HK-2 (cell line): Measurements from ENCODE around the gene NUBP2.

Experiments
- DNase-seq: peaks from one replicate; pipeline ENCODE4 v3.0.0-alpha.2; 2018; ENCODE audit not compliant: unreplicated experiment

NUBP2 gene

GRCh38 chr16:1828645-1829410, 46.1 kb downstream of the NUBP2 start:
- no peak for DNase-seq

GRCh38 chr16:1830213-1830612, 47.5 kb downstream of the NUBP2 start:
- no peak for DNase-seq

- no peak for DNase-seq
These were observed 48.7 kb downstream of the NUBP2 start for GRCh38 chr16:1831186-1832075.

GRCh38 chr16:1832838-1833454, 50.2 kb downstream of the NUBP2 start:
- DNase-seq: no peak

GRCh38 chr16:1834096-1834495, 51.3 kb downstream of the NUBP2 start:
- no peak for DNase-seq
